HG03575 (cell line): ENCODE results near the gene THYN1.
A peak's percentile ranks its signal among the peaks of the same experiment; 100 is the strongest.
"Not testable (repeated sequence)": the region's sequence is repeated elsewhere in the genome, so short reads cannot be mapped to it uniquely, and the experiment has no call there.

Source experiments
- ATAC-seq: cut with Tn5 transposase; IDR thresholded peaks from one replicate; pipeline ENCODE4 v1.9.1; 2021; ENCODE audit not compliant: unreplicated experiment, insufficient number of reproducible peaks, low FRiP score; ENCODE audit errors: extremely low read depth

THYN1 gene

GRCh38 chr11:134253188-134253993 is at the start of gene THYN1, which contains the start of gene ACAD8:
Gene THYN1 (minus strand): TSS chr11:134253352. CDS start chr11:134252882, 470 bp downstream.
Gene ACAD8 (plus strand): TSS chr11:134253568. CDS start chr11:134253601, 33 bp downstream.
- ATAC-seq: peak; percentile 97

GRCh38 chr11:134294664-134295063 is 41.5 kb upstream of the THYN1 start:
- no peak for ATAC-seq

GRCh38 chr11:134293119-134294113 is 40.3 kb upstream of the THYN1 start:
- ATAC-seq: no peak

- ATAC-seq: no peak
Measured at GRCh38 chr11:134292661-134293060, 39.5 kb upstream of the THYN1 start.

GRCh38 chr11:134291196-134291595 is 38.0 kb upstream of the THYN1 start:
- no peak for ATAC-seq

GRCh38 chr11:134290646-134291045 is 37.5 kb upstream of the THYN1 start:
- ATAC-seq: no peak

GRCh38 chr11:134289789-134290188 is 36.6 kb upstream of the THYN1 start:
- ATAC-seq: no peak

- ATAC-seq: no peak
Measured at GRCh38 chr11:134289167-134289566, 36.0 kb upstream of the THYN1 start.

GRCh38 chr11:134288486-134288885 is 35.3 kb upstream of the THYN1 start:
- no peak for ATAC-seq

GRCh38 chr11:134287561-134287960 is 34.4 kb upstream of the THYN1 start:
- no peak for ATAC-seq

GRCh38 chr11:134284349-134284748 is 31.2 kb upstream of the THYN1 start:
- not testable (repeated sequence) for ATAC-seq

GRCh38 chr11:134283461-134284230 is 30.5 kb upstream of the THYN1 start:
- ATAC-seq: no peak

GRCh38 chr11:134282121-134283045 is 29.2 kb upstream of the THYN1 start:
- ATAC-seq: no peak

GRCh38 chr11:134281635-134282034 is 28.5 kb upstream of the THYN1 start:
- not testable (repeated sequence) for ATAC-seq

- no peak for ATAC-seq
Measured at GRCh38 chr11:134278356-134278755, 25.2 kb upstream of the THYN1 start.

- ATAC-seq: no peak
Measured at GRCh38 chr11:134277183-134278001, 24.2 kb upstream of the THYN1 start.
